GM06990 (cell line): ENCODE results near the gene FCGR1A.
"Not testable (repeated sequence)": the region's sequence is repeated elsewhere in the genome, so short reads cannot be mapped to it uniquely, and the experiment has no call there.

Experiments
- DNase-seq: peaks from one replicate; pipeline ENCODE4 v3.0.0-alpha.2; 2011; ENCODE audit not compliant: insufficient read length; ENCODE audit errors: extremely low read depth
- H3K27me3 ChIP-seq: replicated peaks from 2 replicates; pipeline ENCODE4 v1.6.0; 2011; ENCODE audit warnings: low read length; ENCODE audit not compliant: control insufficient read depth, insufficient read depth
- H3K36me3 ChIP-seq: 2 replicates; pipeline ENCODE4 v1.5.1; 2011; ENCODE audit warnings: low read length; ENCODE audit not compliant: control insufficient read depth, insufficient read depth
- H3K4me3 ChIP-seq: replicated peaks from 2 replicates; pipeline ENCODE4 v1.5.1; 2011; ENCODE audit warnings: low read depth, mild to moderate bottlenecking, control low read depth, low read length

The FCGR1A gene

GRCh38 chr1:149764087-149764800, 18.2 kb upstream of the FCGR1A start:
- not testable (repeated sequence) for H3K27me3 ChIP-seq, DNase-seq, H3K36me3 ChIP-seq, H3K4me3 ChIP-seq

GRCh38 chr1:149766241-149766640, 16.3 kb upstream of the FCGR1A start:
- not testable (repeated sequence) for H3K27me3 ChIP-seq, H3K4me3 ChIP-seq, H3K36me3 ChIP-seq, DNase-seq

GRCh38 chr1:149769216-149769615, 13.3 kb upstream of the FCGR1A start:
- not testable (repeated sequence) for H3K27me3 ChIP-seq, H3K4me3 ChIP-seq, DNase-seq, H3K36me3 ChIP-seq

GRCh38 chr1:149770661-149771060, 11.8 kb upstream of the FCGR1A start:
- DNase-seq, H3K36me3 ChIP-seq, H3K27me3 ChIP-seq, H3K4me3 ChIP-seq: not testable (repeated sequence)

- DNase-seq, H3K4me3 ChIP-seq, H3K27me3 ChIP-seq, H3K36me3 ChIP-seq: not testable (repeated sequence)
Measured at GRCh38 chr1:149771653-149772425, 10.7 kb upstream of the FCGR1A start.

GRCh38 chr1:149775510-149776147, 6.9 kb upstream of the FCGR1A start:
- not testable (repeated sequence) for DNase-seq, H3K36me3 ChIP-seq, H3K4me3 ChIP-seq, H3K27me3 ChIP-seq

GRCh38 chr1:149777084-149777483, 5.4 kb upstream of the FCGR1A start:
- H3K4me3 ChIP-seq, H3K36me3 ChIP-seq, H3K27me3 ChIP-seq, DNase-seq: not testable (repeated sequence)

- H3K4me3 ChIP-seq, H3K27me3 ChIP-seq, H3K36me3 ChIP-seq, DNase-seq: not testable (repeated sequence)
Measured at GRCh38 chr1:149778313-149778712, 4.2 kb upstream of the FCGR1A start.

GRCh38 chr1:149781413-149781984, 995 bp upstream of the FCGR1A start:
- DNase-seq, H3K27me3 ChIP-seq, H3K36me3 ChIP-seq: not testable (repeated sequence)

GRCh38 chr1:149783289-149783688, 795 bp downstream of the FCGR1A start:
- DNase-seq, H3K4me3 ChIP-seq, H3K36me3 ChIP-seq, H3K27me3 ChIP-seq: not testable (repeated sequence)

More at GRCh38 chr1:149781413-149781984, 995 bp upstream of the FCGR1A start:
- not testable (repeated sequence) for H3K4me3 ChIP-seq

GRCh38 chr1:149783868-149784267, 1.4 kb downstream of the FCGR1A start:
- H3K4me3 ChIP-seq, DNase-seq, H3K27me3 ChIP-seq, H3K36me3 ChIP-seq: not testable (repeated sequence)

- H3K27me3 ChIP-seq, H3K36me3 ChIP-seq, H3K4me3 ChIP-seq, DNase-seq: not testable (repeated sequence)
Measured at GRCh38 chr1:149787688-149788451, 5.4 kb downstream of the FCGR1A start.
